Fibroblast of mammary gland (primary cell): ENCODE results near the gene PIAS4.

Experiments used
- DNase-seq: peaks from one replicate; pipeline ENCODE4 v3.0.0-alpha.2; 2010; ENCODE audit warnings: low read depth
- H3K4me3 ChIP-seq: 2 replicates; pipeline ENCODE4 v1.5.1; 2011; ENCODE audit warnings: low read depth, mild to moderate bottlenecking, low read length, moderate library complexity; ENCODE audit not compliant: control insufficient read depth
- CTCF ChIP-seq: conservative IDR thresholded peaks from 2 replicates; pipeline ENCODE4 v1.5.1; 2011; ENCODE audit warnings: low read depth, low read length, inconsistent platforms; ENCODE audit not compliant: control insufficient read depth, insufficient read depth

The PIAS4 gene

GRCh38 chr19:4083677-4084546 is 76.4 kb downstream of the PIAS4 start:
- no peak for DNase-seq
- H3K4me3 ChIP-seq, result no peak overlapping the region
- no peak for TF ChIP-seq CTCF

GRCh38 chr19:4084547-4084877 is 77.0 kb downstream of the PIAS4 start:
- DNase-seq, result no peak
- no peak for TF ChIP-seq CTCF
- no peak overlapping the region for H3K4me3 ChIP-seq

GRCh38 chr19:4086411-4086867 is 78.9 kb downstream of the PIAS4 start:
- TF ChIP-seq CTCF, result no peak
- H3K4me3 ChIP-seq, result no peak overlapping the region
- no peak for DNase-seq

- H3K4me3 ChIP-seq, result no peak overlapping the region
- no peak for DNase-seq
- TF ChIP-seq CTCF, result no peak
Measured at GRCh38 chr19:4087787-4088679, 80.5 kb downstream of the PIAS4 start.

GRCh38 chr19:4088975-4089374 is 81.4 kb downstream of the PIAS4 start:
- TF ChIP-seq CTCF, result no peak
- no peak overlapping the region for H3K4me3 ChIP-seq
- DNase-seq, result no peak
